Breast epithelium (tissue), 3 donors: Measurements from ENCODE around the gene FNDC5.

Experiments
- POLR2A ChIP-seq: fragments of 450-650 bp; IDR thresholded peaks from one replicate; pipeline ENCODE4 v1.6.1; 2016; ENCODE audit warnings: antibody characterized with exemption, mild to moderate bottlenecking, moderate library complexity
- POLR2AphosphoS5 ChIP-seq, 3 donors: sonication (generic); formaldehyde crosslinking; IDR thresholded peaks; one replicate each; pipeline ENCODE4 v1.6.1; 2017; ENCODE audit warnings: antibody characterized with exemption in 3 of 3
- TF ChIP-seq, protein P1 (sequence below), 3 donors: fragments of 450-650 bp; IDR thresholded peaks; one replicate each; pipeline ENCODE4 v1.5.1; 2016 to 2017; ENCODE audit warnings: antibody characterized with exemption in 3 of 3, mild to moderate bottlenecking in 3 of 3, moderate library complexity in 3 of 3

DNA sequence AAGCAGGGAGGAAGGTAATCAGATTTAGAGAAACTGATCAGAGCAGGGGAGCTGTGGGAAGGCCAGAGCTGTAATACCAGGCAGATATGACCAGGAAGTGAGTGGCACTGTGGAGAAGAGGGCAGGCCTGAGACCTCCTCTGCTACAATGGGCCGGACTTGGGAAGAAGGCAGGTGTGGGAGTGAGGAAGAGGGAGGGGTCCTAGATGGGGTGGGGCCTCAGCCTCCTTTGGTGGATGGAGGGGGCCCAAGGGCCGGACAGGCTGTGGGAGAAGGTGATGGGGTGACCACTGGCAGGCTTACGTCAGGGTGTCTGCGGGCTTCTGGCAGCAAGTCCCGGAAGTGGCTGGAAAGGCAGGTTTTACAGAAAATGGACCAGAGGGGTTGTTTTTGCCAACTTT is 10.6 kb upstream of the FNDC5 start:
- TF ChIP-seq POLR2AphosphoS5 (IDR thresholded peaks at IDR 0.05) (no peak), POLR2A (no peak)
- TF ChIP-seq, protein P1, sequence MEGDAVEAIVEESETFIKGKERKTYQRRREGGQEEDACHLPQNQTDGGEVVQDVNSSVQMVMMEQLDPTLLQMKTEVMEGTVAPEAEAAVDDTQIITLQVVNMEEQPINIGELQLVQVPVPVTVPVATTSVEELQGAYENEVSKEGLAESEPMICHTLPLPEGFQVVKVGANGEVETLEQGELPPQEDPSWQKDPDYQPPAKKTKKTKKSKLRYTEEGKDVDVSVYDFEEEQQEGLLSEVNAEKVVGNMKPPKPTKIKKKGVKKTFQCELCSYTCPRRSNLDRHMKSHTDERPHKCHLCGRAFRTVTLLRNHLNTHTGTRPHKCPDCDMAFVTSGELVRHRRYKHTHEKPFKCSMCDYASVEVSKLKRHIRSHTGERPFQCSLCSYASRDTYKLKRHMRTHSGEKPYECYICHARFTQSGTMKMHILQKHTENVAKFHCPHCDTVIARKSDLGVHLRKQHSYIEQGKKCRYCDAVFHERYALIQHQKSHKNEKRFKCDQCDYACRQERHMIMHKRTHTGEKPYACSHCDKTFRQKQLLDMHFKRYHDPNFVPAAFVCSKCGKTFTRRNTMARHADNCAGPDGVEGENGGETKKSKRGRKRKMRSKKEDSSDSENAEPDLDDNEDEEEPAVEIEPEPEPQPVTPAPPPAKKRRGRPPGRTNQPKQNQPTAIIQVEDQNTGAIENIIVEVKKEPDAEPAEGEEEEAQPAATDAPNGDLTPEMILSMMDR (IDR thresholded peaks at IDR 0.05) = no peak
